H1 (cell line): ENCODE measurements around the gene SNTG2. TPM values are rescaled to one million over a fixed set of nuclear protein-coding genes. Genes with fewer than 3 reads are reported as not detected.
"Not testable (repeated sequence)": the region's sequence is repeated elsewhere in the genome, so short reads cannot be mapped to it uniquely, and the experiment has no call there.

ENCODE experiments used
- CTCF ChIA-PET: fragments of 300-600 bp; sonication (Branson Sonifier 250); formaldehyde crosslinking; loops from one replicate; lab custom pipeline; 2021; ENCODE audit not compliant: partially characterized antibody; lab: Charles Lee
- POLR2A ChIA-PET: fragments of 300-600 bp; sonication (Branson Sonifier 250); formaldehyde crosslinking; loops from one replicate; lab custom pipeline; 2021; ENCODE audit warnings: inconsistent platforms; ENCODE audit not compliant: partially characterized antibody; lab: Charles Lee
- DNase-seq, 2 experiments: peaks; one replicate each; pipeline versions ENCODE4 v3.0.0 to v3.0.0-alpha.2; 2010 to 2022; ENCODE audit warnings: low spot score in 2 of 2, low read depth in 1 of 2, mixed read lengths in 1 of 2
- FAIRE-seq: peaks from 2 replicates; lab custom pipeline; 2011; peaks lifted over from hg19 to GRCh38; lab: Jason Lieb, UNC
- H2AFZ ChIP-seq: 2 replicates; pipeline ENCODE4 v1.8.1; 2012; ENCODE audit warnings: low read length, inconsistent platforms
- H2AK5ac ChIP-seq: 2 replicates; pipeline ENCODE4 v1.6.1; 2013; ENCODE audit warnings: low read depth, low read length
- H2BK120ac ChIP-seq: replicated peaks from 2 replicates; pipeline ENCODE3; 2013; ENCODE audit warnings: low read depth, low read length, inconsistent platforms
- H2BK12ac ChIP-seq: 2 replicates; pipeline ENCODE4 v1.6.1; 2013; ENCODE audit warnings: low read depth, low read length
- H2BK15ac ChIP-seq: 2 replicates; pipeline ENCODE4 v1.6.1; 2013; ENCODE audit warnings: low read length
- H2BK20ac ChIP-seq: 2 replicates; pipeline ENCODE4 v1.6.1; 2013; ENCODE audit warnings: low read length
- H2BK5ac ChIP-seq: 2 replicates; pipeline ENCODE4 v1.6.1; 2013; ENCODE audit warnings: low read depth, low read length
- H3K14ac ChIP-seq: 2 replicates; pipeline ENCODE4 v1.6.1; 2013; ENCODE audit warnings: inconsistent platforms; ENCODE audit not compliant: insufficient read length
- H3K18ac ChIP-seq: 2 replicates; pipeline ENCODE4 v1.6.1; 2013; ENCODE audit warnings: low read length; ENCODE audit errors: extremely low read depth
- H3K23ac ChIP-seq: 2 replicates; pipeline ENCODE4 v1.6.1; 2013; ENCODE audit warnings: inconsistent platforms; ENCODE audit not compliant: insufficient read length
- H3K23me2 ChIP-seq: 2 replicates; pipeline ENCODE4 v1.6.1; 2013; ENCODE audit warnings: low read depth, low read length
- H3K27ac ChIP-seq: 2 replicates; pipeline ENCODE4 v1.6.1; 2011; ENCODE audit warnings: low read depth, low read length, inconsistent platforms
- H3K27me3 ChIP-seq, 4 experiments: replicated peaks in 1 of 4; 1 replicate in 1 of 4; 2 replicates in 3 of 4; pipeline versions ENCODE4 v1.6.1 to v1.8.1; 2011 to 2013; ENCODE audit warnings: low read length in 3 of 4, mild to moderate bottlenecking in 3 of 4, inconsistent platforms in 2 of 4, mixed read lengths in 2 of 4, moderate library complexity in 1 of 4; ENCODE audit not compliant: control insufficient read depth in 3 of 4, insufficient read depth in 3 of 4; ENCODE audit errors: extremely low read depth in 1 of 4
- H3K36me3 ChIP-seq, 4 experiments: 2 replicates each; pipeline versions ENCODE4 v1.6.1 to v1.8.1; 2011 to 2013; ENCODE audit warnings: mild to moderate bottlenecking in 4 of 4, low read length in 3 of 4, moderate library complexity in 2 of 4, control low read depth in 1 of 4, inconsistent platforms in 1 of 4; ENCODE audit not compliant: insufficient read depth in 4 of 4, control insufficient read depth in 2 of 4
- H3K4ac ChIP-seq: replicated peaks from 2 replicates; pipeline ENCODE3; 2013; ENCODE audit warnings: low read length, low read depth, mixed read lengths, inconsistent platforms; ENCODE audit not compliant: insufficient read length
- H3K4me1 ChIP-seq, 4 experiments: replicated peaks in 1 of 4; 1 replicate in 1 of 4; 2 replicates in 3 of 4; pipeline versions ENCODE4 v1.6.1 to v1.8.1; 2011 to 2013; ENCODE audit warnings: low read length in 3 of 4, inconsistent platforms in 2 of 4, mixed read lengths in 1 of 4; ENCODE audit not compliant: insufficient read depth in 4 of 4, control insufficient read depth in 3 of 4
- H3K4me2 ChIP-seq, 2 experiments: 2 replicates each; pipeline versions ENCODE4 v1.6.1 to v1.8.1; 2011 to 2013; ENCODE audit warnings: low read depth in 2 of 2, low read length in 2 of 2, control low read depth in 1 of 2, inconsistent platforms in 1 of 2, mild to moderate bottlenecking in 1 of 2; ENCODE audit not compliant: insufficient read depth in 1 of 2
- H3K4me3 ChIP-seq, 4 experiments: fragments of 200-600, 300-600 bp in 1 of 4; sonication (generic), shearing (Covaris generic), sonication (Bioruptor Twin) in 1 of 4; 2 replicates each; pipeline versions ENCODE4 v1.5.1 to v1.8.1; 2011 to 2016; ENCODE audit warnings: low read length in 4 of 4, low read depth in 3 of 4, control low read depth in 2 of 4, inconsistent platforms in 2 of 4, mild to moderate bottlenecking in 2 of 4, mixed read lengths in 1 of 4, moderate library complexity in 1 of 4; ENCODE audit not compliant: insufficient read depth in 2 of 4; ENCODE audit errors: extremely low read depth in 1 of 4
- H3K56ac ChIP-seq: replicated peaks from 2 replicates; pipeline ENCODE3; 2013; ENCODE audit warnings: low read depth, mild to moderate bottlenecking, mixed read lengths, low read length, inconsistent platforms; ENCODE audit not compliant: insufficient read length
- H3K79me1 ChIP-seq: 2 replicates; pipeline ENCODE4 v1.6.1; 2013; ENCODE audit warnings: low read depth, low read length, control low read depth
- H3K79me2 ChIP-seq, 2 experiments: 2 replicates each; pipeline versions ENCODE4 v1.6.1 to v1.8.1; 2012 to 2013; ENCODE audit warnings: low read length in 2 of 2, mild to moderate bottlenecking in 2 of 2, inconsistent platforms in 1 of 2; ENCODE audit not compliant: insufficient read depth in 2 of 2, control insufficient read depth in 1 of 2
- H3K9ac ChIP-seq, 4 experiments: replicated peaks in 1 of 4; 1 replicate in 1 of 4; 2 replicates in 3 of 4; pipeline versions ENCODE4 v1.6.1 to v1.8.1; 2011 to 2013; ENCODE audit warnings: low read depth in 3 of 4, low read length in 3 of 4, control low read depth in 2 of 4, mild to moderate bottlenecking in 2 of 4, moderate library complexity in 2 of 4, inconsistent platforms in 1 of 4; ENCODE audit errors: extremely low read depth in 1 of 4
- H3K9me3 ChIP-seq, 2 experiments: 2 replicates each; pipeline versions ENCODE4 v1.6.1 to v1.8.1; 2012 to 2013; ENCODE audit warnings: mild to moderate bottlenecking in 2 of 2, moderate library complexity in 2 of 2, control low read depth in 1 of 2, inconsistent platforms in 1 of 2, low read depth in 1 of 2, low read length in 1 of 2, mixed read lengths in 1 of 2; ENCODE audit not compliant: insufficient read depth in 2 of 2
- H4K20me1 ChIP-seq, 2 experiments: replicated peaks in 1 of 2; 2 replicates each; pipeline versions ENCODE3 to v1.8.1; 2011 to 2013; ENCODE audit warnings: inconsistent platforms in 2 of 2, low read length in 2 of 2, mild to moderate bottlenecking in 1 of 2; ENCODE audit not compliant: insufficient read depth in 2 of 2, control insufficient read depth in 1 of 2
- H4K5ac ChIP-seq: 2 replicates; pipeline ENCODE4 v1.6.1; 2013; ENCODE audit warnings: low read length, low read depth, mixed read lengths, inconsistent platforms; ENCODE audit not compliant: insufficient read length
- H4K8ac ChIP-seq: 2 replicates; pipeline ENCODE4 v1.8.0; 2013; ENCODE audit warnings: mild to moderate bottlenecking, moderate library complexity, low read length, inconsistent platforms; ENCODE audit not compliant: insufficient read depth; ENCODE audit errors: extremely low read depth
- H4K91ac ChIP-seq: replicated peaks from 2 replicates; pipeline ENCODE3; 2013; ENCODE audit warnings: low read length, mixed read lengths, inconsistent platforms; ENCODE audit not compliant: insufficient read length
- WGBS, 2 experiments: shearing (Covaris generic) in 1 of 2; methylation state at CpG; one replicate each; pipeline versions ENCODE4 v1.1.6 to v1.1.7; 2013 to 2015; ENCODE audit warnings: low lambda C conversion rate in 2 of 2, mixed read lengths in 2 of 2, inconsistent platforms in 1 of 2, low coverage in 1 of 2, missing lambda C conversion rate in 1 of 2; ENCODE audit not compliant: insufficient replicate concordance in 2 of 2, insufficient coverage in 1 of 2, insufficient read length in 1 of 2; ENCODE audit errors: extremely low coverage in 1 of 2, missing lambda C conversion rate in 1 of 2; 5-methylcytosine and 5-hydroxymethylcytosine counted together
- polyA plus RNA-seq, 7 experiments: library from polyadenylated mRNA; depleted of rRNA in 3 of 7; stranded (reverse) in 5 of 7; unstranded in 2 of 7; fragments of >200 nt in 5 of 7; fragments of 200-250 nt in 2 of 7; gene quantifications; 1 replicate in 5 of 7; 2 replicates in 1 of 7; 4 replicates in 1 of 7; pipeline versions ENCODE4 v1.2.1 to v1.2.3, GENCODE V29; 2011 to 2013; ENCODE audit warnings: missing spikeins in 2 of 7, mixed read lengths in 2 of 7
- total RNA-seq: library from RNA; stranded (reverse); fragmentation: NEBNext Ultra II Directional; extraction: Animal tissue kit (Norgen Biotek cat#: 25700); gene quantifications from 2 replicates; pipeline ENCODE4 v1.2.1, GENCODE V29; 2021

Gene SNTG2
- total and polyA plus RNA-seq, 2 of the 8 experiments (the other 6 are each of a cell fraction or from before 2014, with no cell fraction given): 6.6 to 18.1 TPM

DNA sequence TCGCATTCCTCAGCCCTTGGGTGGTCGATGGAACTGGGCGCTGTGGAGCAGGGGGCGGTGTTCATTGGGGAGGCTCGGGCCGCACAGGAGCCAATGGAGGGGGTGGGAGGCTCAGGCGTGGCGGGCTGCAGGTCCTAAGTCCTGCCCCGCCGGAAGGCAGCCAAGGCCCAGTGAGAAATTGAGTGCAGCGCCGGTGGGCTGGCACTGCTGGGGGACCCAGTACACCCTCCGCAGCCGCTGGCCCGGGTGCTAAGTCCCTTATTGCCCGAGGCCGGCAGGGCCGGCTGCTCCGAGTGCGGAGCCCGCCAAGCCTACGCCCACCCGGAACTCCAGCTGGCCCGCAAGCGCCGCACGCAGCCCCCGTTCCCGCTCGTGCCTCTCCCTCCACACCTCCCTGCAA, 278.9 kb downstream of the SNTG2 start:
- H2BK20ac ChIP-seq, H3K14ac ChIP-seq, H3K79me2 ChIP-seq, H3K23ac ChIP-seq, H3K4me2 ChIP-seq, H4K8ac ChIP-seq, H3K4me3 ChIP-seq, H3K9ac ChIP-seq, H4K5ac ChIP-seq, H2BK12ac ChIP-seq, H3K36me3 ChIP-seq, H3K4ac ChIP-seq, H2BK5ac ChIP-seq, H3K56ac ChIP-seq, H3K18ac ChIP-seq, H2BK120ac ChIP-seq, H2AFZ ChIP-seq, H2BK15ac ChIP-seq, H3K27me3 ChIP-seq, POLR2A ChIA-PET, H3K79me1 ChIP-seq, H3K23me2 ChIP-seq, H4K91ac ChIP-seq, H2AK5ac ChIP-seq, DNase-seq, H3K27ac ChIP-seq, H4K20me1 ChIP-seq, FAIRE-seq, H3K4me1 ChIP-seq: not testable (repeated sequence)
- 89% methylated on average over 15 of the region's 30 CpGs; no CpG with 5 or more reads in 1 of the 2 experiments for WGBS, 2 experiments
- peaks cover 6 to 23% of the 10 kb centered on the region in 2 experiments; a peak in 3 of 4 replicates for H3K9me3 ChIP-seq
- CTCF ChIA-PET: interaction anchor here (0.7 to 1.2 kb wide), 2 partner anchors 13 to 289 kb away, joined by 3 read pairs; no protein-coding TSS in a partner anchor
